K562 (cell line): Measurements from ENCODE around the gene RPS27. TPM values are rescaled to one million over a fixed set of nuclear protein-coding genes. Genes with fewer than 3 reads are reported as not detected.

Experiments
- BACH1 ChIP-seq: fragments of 200-800 bp; sonication (Bioruptor generic); IDR thresholded peaks from 2 replicates; pipeline ENCODE4 v1.6.1; 2016; ENCODE audit warnings: missing genetic modification characterization, missing compliant biosample characterization
- CAMTA2 ChIP-seq: fragments of 250-450 bp; sonication (Bioruptor Pico); conservative IDR thresholded peaks from 2 replicates; pipeline ENCODE4 v1.5.1; 2022
- CBX5 ChIP-seq: IDR thresholded peaks from 2 replicates; pipeline ENCODE4 v1.6.1; 2014; ENCODE audit warnings: low read depth, borderline replicate concordance
- EZH2 ChIP-seq: IDR thresholded peaks from 2 replicates; pipeline ENCODE4 v1.6.1; 2012; ENCODE audit warnings: low read depth, mild to moderate bottlenecking, inconsistent platforms, low read length, borderline replicate concordance
- GABPB1 ChIP-seq: sonication (generic); formaldehyde crosslinking; IDR thresholded peaks from 2 replicates; pipeline ENCODE4 v1.8.0; 2022; ENCODE audit warnings: mild to moderate bottlenecking, missing genetic modification reagents
- RHOXF2B ChIP-seq: fragments of 250-450 bp; sonication (Bioruptor Pico); conservative IDR thresholded peaks from 2 replicates; pipeline ENCODE4 v1.5.1; 2021
- SIX5 ChIP-seq, 2 experiments: IDR thresholded peaks; 2 replicates each; pipeline ENCODE4 v1.6.1; 2011; ENCODE audit warnings: low read length in 2 of 2, borderline replicate concordance in 1 of 2, low read depth in 1 of 2, mild to moderate bottlenecking in 1 of 2, moderate library complexity in 1 of 2; ENCODE audit not compliant: insufficient read depth in 1 of 2
- TAF7 ChIP-seq: fragments of 450-650 bp; IDR thresholded peaks from 2 replicates; pipeline ENCODE4 v1.6.1; 2016; ENCODE audit warnings: missing genetic modification characterization, missing compliant biosample characterization
- ZKSCAN1 ChIP-seq: fragments of 150-350 bp; IDR thresholded peaks from 2 replicates; pipeline ENCODE4 v1.6.1; 2016; ENCODE audit warnings: low read depth, low read length
- ZNF239 ChIP-seq: fragments of 250-450 bp; sonication (Bioruptor Pico); IDR thresholded peaks from 2 replicates; pipeline ENCODE4 v1.4.0; 2020; ENCODE audit warnings: mild to moderate bottlenecking
- polyA plus RNA-seq, 8 experiments: library from polyadenylated mRNA; depleted of rRNA in 4 of 8; stranded (reverse) in 5 of 8; unstranded in 3 of 8; fragments of >200 nt; fragmentation: Nextera tagmentation in 2 of 8; fragmentation: Illumina TruSeq in 1 of 8; extraction: Ambion mirVana in 2 of 8; extraction: Trizol in 1 of 8; gene quantifications; 2 replicates each; pipeline versions ENCODE4 v1.2.1 to v1.2.3, GENCODE V29; 2011 to 2014; ENCODE audit warnings: inconsistent platforms in 1 of 8, missing spikeins in 1 of 8
- total RNA-seq, 7 experiments: library from RNA; depleted of rRNA in 6 of 7; stranded (reverse); fragments of >200 nt in 6 of 7; fragmentation: Illumina TruSeq in 2 of 7; extraction: Trizol in 2 of 7; gene quantifications; 2 replicates each; pipeline versions ENCODE4 v1.2.1 to v1.2.3, GENCODE V29; 2011 to 2021; ENCODE audit warnings: low replicate concordance in 1 of 7
- TF ChIP-seq, protein P1 (sequence below): sonication (generic); formaldehyde crosslinking; IDR thresholded peaks from 2 replicates; pipeline ENCODE4 v1.8.0; 2022; ENCODE audit warnings: missing genetic modification reagents, mild to moderate bottlenecking, moderate library complexity, borderline replicate concordance
- TF ChIP-seq, protein P2 (sequence below), 3 experiments: IDR thresholded peaks in 2 of 3; conservative IDR thresholded peaks in 1 of 3; 2 replicates each; pipeline ENCODE4 v1.5.1; 2011 to 2012; ENCODE audit warnings: low read length in 3 of 3, mild to moderate bottlenecking in 3 of 3, control low read depth in 2 of 3, improper control_type of control experiment in 1 of 3, inconsistent platforms in 1 of 3, low read depth in 1 of 3, mixed read lengths in 1 of 3, moderate library complexity in 1 of 3; ENCODE audit not compliant: insufficient read depth in 2 of 3
- TF ChIP-seq, protein P3 (sequence below): fragments of 200-600 bp; sonication (generic); IDR thresholded peaks from one replicate; pipeline ENCODE4 v1.6.1; 2012; ENCODE audit warnings: mild to moderate bottlenecking, low read depth, low read length, inconsistent platforms

The RPS27 gene
- total and polyA plus RNA-seq, 9 of the 15 experiments (the other 6 are each of a cell fraction or from before 2014, with no cell fraction given), result 2,091 to 9,377 (median 6,706) TPM

DNA sequence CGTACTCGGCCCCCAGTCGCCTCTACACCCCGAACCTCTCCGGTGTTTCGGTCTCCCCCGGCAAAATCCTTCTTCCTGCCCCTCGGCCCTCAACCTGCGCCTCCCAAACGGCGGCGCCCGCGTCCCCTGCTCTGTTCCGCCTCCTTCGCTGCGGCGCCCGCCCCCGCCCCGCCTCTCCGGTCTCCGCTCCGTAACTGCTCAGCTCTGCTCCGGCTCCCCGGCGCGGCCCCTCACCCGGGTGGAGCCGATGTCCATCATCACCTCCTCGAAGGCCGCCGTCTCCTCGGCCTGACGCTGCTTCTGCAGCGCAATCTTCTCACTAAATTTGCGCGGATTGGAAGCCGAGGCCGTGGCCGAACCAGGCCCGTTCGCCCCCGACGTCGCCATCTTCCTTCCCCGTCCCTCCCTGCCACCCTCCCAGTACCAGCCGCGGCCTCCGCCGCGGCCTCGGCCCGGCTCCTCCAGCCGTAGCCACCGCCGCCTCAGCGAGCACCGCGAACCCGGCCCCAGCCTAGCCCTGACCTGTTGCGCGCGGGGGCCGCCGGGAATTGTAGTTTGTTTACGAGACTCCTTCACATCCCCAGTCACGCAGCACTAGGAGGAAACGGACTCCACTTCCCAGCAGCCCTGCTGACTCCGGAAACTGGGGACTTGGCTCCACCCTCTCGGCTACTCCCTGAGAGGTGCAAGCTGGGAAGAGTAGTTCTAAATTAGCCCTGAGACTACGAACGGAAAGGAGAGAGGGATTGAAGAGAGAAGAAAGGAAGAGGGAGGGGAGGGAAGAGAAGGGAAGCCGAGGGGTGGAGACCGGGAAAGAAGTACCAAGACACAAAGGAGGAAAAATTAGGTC lies 32.2 kb upstream of the RPS27 start, which contains the start of gene CRTC2 (continued):
- TF ChIP-seq SIX5 (IDR thresholded peaks at IDR 0.05; ENCODE audit: borderline replicate concordance in 1 of 2, insufficient read depth in 1 of 2, low read depth in 1 of 2, low read length in 2 of 2), result peak; percentile 99 to 100
- no peak for TF ChIP-seq CBX5
- TF ChIP-seq RHOXF2B (CRISPR knock-in tag), result no peak
- TF ChIP-seq, protein P1, sequence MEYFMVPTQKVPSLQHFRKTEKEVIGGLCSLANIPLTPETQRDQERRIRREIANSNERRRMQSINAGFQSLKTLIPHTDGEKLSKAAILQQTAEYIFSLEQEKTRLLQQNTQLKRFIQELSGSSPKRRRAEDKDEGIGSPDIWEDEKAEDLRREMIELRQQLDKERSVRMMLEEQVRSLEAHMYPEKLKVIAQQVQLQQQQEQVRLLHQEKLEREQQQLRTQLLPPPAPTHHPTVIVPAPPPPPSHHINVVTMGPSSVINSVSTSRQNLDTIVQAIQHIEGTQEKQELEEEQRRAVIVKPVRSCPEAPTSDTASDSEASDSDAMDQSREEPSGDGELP (CRISPR knock-in tag), result peak; percentile 81
- 0 out of 2 replicates have a peak, but pooled peaks have one; percentile 17 for TF ChIP-seq CAMTA2 (CRISPR knock-in tag)
- no peak for TF ChIP-seq ZKSCAN1
- TF ChIP-seq BACH1 (tag), result peak; percentile 80; the same call in 1 of the 2 replicates
- TF ChIP-seq, protein P2, sequence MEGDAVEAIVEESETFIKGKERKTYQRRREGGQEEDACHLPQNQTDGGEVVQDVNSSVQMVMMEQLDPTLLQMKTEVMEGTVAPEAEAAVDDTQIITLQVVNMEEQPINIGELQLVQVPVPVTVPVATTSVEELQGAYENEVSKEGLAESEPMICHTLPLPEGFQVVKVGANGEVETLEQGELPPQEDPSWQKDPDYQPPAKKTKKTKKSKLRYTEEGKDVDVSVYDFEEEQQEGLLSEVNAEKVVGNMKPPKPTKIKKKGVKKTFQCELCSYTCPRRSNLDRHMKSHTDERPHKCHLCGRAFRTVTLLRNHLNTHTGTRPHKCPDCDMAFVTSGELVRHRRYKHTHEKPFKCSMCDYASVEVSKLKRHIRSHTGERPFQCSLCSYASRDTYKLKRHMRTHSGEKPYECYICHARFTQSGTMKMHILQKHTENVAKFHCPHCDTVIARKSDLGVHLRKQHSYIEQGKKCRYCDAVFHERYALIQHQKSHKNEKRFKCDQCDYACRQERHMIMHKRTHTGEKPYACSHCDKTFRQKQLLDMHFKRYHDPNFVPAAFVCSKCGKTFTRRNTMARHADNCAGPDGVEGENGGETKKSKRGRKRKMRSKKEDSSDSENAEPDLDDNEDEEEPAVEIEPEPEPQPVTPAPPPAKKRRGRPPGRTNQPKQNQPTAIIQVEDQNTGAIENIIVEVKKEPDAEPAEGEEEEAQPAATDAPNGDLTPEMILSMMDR (IDR thresholded peaks at IDR 0.05 in 2 of 3, conservative IDR thresholded peaks at IDR 0.05 in 1 of 3; ENCODE audit: insufficient read depth in 2 of 3, low read depth in 1 of 3, low read length in 3 of 3), result peak in 1 of 3 experiments; percentile 8; a peak in 1 of 6 replicates
- TF ChIP-seq ZNF239 (CRISPR knock-in tag), result peak; percentile 29; the same call in 1 of the 2 replicates
- TF ChIP-seq TAF7 (tag), result no peak
- TF ChIP-seq EZH2, result no peak
- TF ChIP-seq GABPB1 (CRISPR knock-in tag), result peak; percentile 97
- TF ChIP-seq, protein P3, sequence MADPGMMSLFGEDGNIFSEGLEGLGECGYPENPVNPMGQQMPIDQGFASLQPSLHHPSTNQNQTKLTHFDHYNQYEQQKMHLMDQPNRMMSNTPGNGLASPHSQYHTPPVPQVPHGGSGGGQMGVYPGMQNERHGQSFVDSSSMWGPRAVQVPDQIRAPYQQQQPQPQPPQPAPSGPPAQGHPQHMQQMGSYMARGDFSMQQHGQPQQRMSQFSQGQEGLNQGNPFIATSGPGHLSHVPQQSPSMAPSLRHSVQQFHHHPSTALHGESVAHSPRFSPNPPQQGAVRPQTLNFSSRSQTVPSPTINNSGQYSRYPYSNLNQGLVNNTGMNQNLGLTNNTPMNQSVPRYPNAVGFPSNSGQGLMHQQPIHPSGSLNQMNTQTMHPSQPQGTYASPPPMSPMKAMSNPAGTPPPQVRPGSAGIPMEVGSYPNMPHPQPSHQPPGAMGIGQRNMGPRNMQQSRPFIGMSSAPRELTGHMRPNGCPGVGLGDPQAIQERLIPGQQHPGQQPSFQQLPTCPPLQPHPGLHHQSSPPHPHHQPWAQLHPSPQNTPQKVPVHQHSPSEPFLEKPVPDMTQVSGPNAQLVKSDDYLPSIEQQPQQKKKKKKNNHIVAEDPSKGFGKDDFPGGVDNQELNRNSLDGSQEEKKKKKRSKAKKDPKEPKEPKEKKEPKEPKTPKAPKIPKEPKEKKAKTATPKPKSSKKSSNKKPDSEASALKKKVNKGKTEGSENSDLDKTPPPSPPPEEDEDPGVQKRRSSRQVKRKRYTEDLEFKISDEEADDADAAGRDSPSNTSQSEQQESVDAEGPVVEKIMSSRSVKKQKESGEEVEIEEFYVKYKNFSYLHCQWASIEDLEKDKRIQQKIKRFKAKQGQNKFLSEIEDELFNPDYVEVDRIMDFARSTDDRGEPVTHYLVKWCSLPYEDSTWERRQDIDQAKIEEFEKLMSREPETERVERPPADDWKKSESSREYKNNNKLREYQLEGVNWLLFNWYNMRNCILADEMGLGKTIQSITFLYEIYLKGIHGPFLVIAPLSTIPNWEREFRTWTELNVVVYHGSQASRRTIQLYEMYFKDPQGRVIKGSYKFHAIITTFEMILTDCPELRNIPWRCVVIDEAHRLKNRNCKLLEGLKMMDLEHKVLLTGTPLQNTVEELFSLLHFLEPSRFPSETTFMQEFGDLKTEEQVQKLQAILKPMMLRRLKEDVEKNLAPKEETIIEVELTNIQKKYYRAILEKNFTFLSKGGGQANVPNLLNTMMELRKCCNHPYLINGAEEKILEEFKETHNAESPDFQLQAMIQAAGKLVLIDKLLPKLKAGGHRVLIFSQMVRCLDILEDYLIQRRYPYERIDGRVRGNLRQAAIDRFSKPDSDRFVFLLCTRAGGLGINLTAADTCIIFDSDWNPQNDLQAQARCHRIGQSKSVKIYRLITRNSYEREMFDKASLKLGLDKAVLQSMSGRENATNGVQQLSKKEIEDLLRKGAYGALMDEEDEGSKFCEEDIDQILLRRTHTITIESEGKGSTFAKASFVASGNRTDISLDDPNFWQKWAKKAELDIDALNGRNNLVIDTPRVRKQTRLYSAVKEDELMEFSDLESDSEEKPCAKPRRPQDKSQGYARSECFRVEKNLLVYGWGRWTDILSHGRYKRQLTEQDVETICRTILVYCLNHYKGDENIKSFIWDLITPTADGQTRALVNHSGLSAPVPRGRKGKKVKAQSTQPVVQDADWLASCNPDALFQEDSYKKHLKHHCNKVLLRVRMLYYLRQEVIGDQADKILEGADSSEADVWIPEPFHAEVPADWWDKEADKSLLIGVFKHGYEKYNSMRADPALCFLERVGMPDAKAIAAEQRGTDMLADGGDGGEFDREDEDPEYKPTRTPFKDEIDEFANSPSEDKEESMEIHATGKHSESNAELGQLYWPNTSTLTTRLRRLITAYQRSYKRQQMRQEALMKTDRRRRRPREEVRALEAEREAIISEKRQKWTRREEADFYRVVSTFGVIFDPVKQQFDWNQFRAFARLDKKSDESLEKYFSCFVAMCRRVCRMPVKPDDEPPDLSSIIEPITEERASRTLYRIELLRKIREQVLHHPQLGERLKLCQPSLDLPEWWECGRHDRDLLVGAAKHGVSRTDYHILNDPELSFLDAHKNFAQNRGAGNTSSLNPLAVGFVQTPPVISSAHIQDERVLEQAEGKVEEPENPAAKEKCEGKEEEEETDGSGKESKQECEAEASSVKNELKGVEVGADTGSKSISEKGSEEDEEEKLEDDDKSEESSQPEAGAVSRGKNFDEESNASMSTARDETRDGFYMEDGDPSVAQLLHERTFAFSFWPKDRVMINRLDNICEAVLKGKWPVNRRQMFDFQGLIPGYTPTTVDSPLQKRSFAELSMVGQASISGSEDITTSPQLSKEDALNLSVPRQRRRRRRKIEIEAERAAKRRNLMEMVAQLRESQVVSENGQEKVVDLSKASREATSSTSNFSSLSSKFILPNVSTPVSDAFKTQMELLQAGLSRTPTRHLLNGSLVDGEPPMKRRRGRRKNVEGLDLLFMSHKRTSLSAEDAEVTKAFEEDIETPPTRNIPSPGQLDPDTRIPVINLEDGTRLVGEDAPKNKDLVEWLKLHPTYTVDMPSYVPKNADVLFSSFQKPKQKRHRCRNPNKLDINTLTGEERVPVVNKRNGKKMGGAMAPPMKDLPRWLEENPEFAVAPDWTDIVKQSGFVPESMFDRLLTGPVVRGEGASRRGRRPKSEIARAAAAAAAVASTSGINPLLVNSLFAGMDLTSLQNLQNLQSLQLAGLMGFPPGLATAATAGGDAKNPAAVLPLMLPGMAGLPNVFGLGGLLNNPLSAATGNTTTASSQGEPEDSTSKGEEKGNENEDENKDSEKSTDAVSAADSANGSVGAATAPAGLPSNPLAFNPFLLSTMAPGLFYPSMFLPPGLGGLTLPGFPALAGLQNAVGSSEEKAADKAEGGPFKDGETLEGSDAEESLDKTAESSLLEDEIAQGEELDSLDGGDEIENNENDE, result no peak
